ENCODE data around the gene XPA. TPM values are rescaled to one million over a fixed set of nuclear protein-coding genes. Genes with fewer than 3 reads are reported as not detected.

The XPA gene
- total RNA-seq, 1 donor from 2014 or later, result 3.2 TPM

- no peak overlapping the region for H3K27ac ChIP-seq
- H3K9me3 ChIP-seq, result peaks cover 5 to 6% of the 10 kb centered on the region in 2 donors
- peaks cover 4 to 6% of the 10 kb centered on the region in 2 donors for H3K4me1 ChIP-seq
- peak in 1 of 3 experiments; percentile 14 for TF ChIP-seq CTCF (IDR thresholded peaks at IDR 0.05)
- DNase-seq (ENCODE audit: low spot score in 2 of 2), result peak; percentile 14 to 72
- intact Hi-C loops (cut with DNase I), result no loop called here
- H3K36me3 ChIP-seq, result no peaks in the 10 kb centered on the region
- peak overlapping the region; percentile 50 to 67 for H3K4me3 ChIP-seq
- H3K27me3 ChIP-seq, result no peaks in the 10 kb centered on the region
Measured at GRCh38 chr9:97740848-97741821, 44.0 kb upstream of the XPA start.

- Histone ChIP-seq H3K4me1 (peaks cover 4 to 6% of the 10 kb centered on the region in 2 donors), H3K36me3 (no peaks in the 10 kb centered on the region), H3K4me3 (no peak overlapping the region), H3K27ac (no peak overlapping the region), H3K27me3 (no peaks in the 10 kb centered on the region), H3K9me3 (peaks cover under 1 to 3% of the 10 kb centered on the region in 2 donors)
- intact Hi-C loops (cut with DNase I), result no loop called here
- no peak for DNase-seq (ENCODE audit: low spot score in 2 of 2)
- no peak for TF ChIP-seq CTCF (IDR thresholded peaks at IDR 0.05)
Measured at GRCh38 chr9:97737429-97737828, 40.3 kb upstream of the XPA start.

GRCh38 chr9:97735070-97735600 is 38.0 kb upstream of the XPA start:
- no peaks in the 10 kb centered on the region for H3K27me3 ChIP-seq
- no peak overlapping the region for H3K27ac ChIP-seq
- DNase-seq (ENCODE audit: low spot score in 2 of 2), result no peak
- no peak for TF ChIP-seq CTCF (IDR thresholded peaks at IDR 0.05)
- intact Hi-C loops (cut with DNase I), result no loop called here
- H3K9me3 ChIP-seq, result no peaks in the 10 kb centered on the region
- H3K36me3 ChIP-seq, result no peaks in the 10 kb centered on the region
- no peak overlapping the region for H3K4me3 ChIP-seq
- H3K4me1 ChIP-seq, result no peaks in the 10 kb centered on the region

GRCh38 chr9:97726716-97727115 is 29.6 kb upstream of the XPA start:
- intact Hi-C loops (cut with DNase I), result loop anchor here (10.0 kb wide), 1 partner anchor 148 kb away; no protein-coding TSS in a partner anchor
- Histone ChIP-seq H3K36me3 (no peaks in the 10 kb centered on the region), H3K4me1 (no peaks in the 10 kb centered on the region), H3K9me3 (no peaks in the 10 kb centered on the region), H3K27me3 (no peaks in the 10 kb centered on the region), H3K4me3 (no peak overlapping the region), H3K27ac (no peak overlapping the region)
- TF ChIP-seq CTCF (IDR thresholded peaks at IDR 0.05), result no peak
- no peak for DNase-seq (ENCODE audit: low spot score in 2 of 2)

GRCh38 chr9:97723819-97724218 is 26.7 kb upstream of the XPA start:
- TF ChIP-seq CTCF (IDR thresholded peaks at IDR 0.05), result no peak
- Histone ChIP-seq H3K27ac (no peak overlapping the region), H3K4me1 (no peaks in the 10 kb centered on the region), H3K36me3 (no peaks in the 10 kb centered on the region), H3K4me3 (no peak overlapping the region), H3K9me3 (no peaks in the 10 kb centered on the region), H3K27me3 (no peaks in the 10 kb centered on the region)
- DNase-seq (ENCODE audit: low spot score in 2 of 2), result no peak
- intact Hi-C loops (cut with DNase I), result loop anchor here (10.0 kb wide), 1 partner anchor 151 kb away; no protein-coding TSS in a partner anchor
